ENCODE measurements around the gene ARFGAP1. TPM values are rescaled to one million over a fixed set of nuclear protein-coding genes. Genes with fewer than 3 reads are reported as not detected.
"Not testable (repeated sequence)": the region's sequence is repeated elsewhere in the genome, so short reads cannot be mapped to it uniquely, and the experiment has no call there.

ARFGAP1 gene
- polyA plus RNA-seq, 1 donor (not counting 4 experiments of a cell fraction or from before 2014, with no cell fraction given) = 31.5 TPM

DNA sequence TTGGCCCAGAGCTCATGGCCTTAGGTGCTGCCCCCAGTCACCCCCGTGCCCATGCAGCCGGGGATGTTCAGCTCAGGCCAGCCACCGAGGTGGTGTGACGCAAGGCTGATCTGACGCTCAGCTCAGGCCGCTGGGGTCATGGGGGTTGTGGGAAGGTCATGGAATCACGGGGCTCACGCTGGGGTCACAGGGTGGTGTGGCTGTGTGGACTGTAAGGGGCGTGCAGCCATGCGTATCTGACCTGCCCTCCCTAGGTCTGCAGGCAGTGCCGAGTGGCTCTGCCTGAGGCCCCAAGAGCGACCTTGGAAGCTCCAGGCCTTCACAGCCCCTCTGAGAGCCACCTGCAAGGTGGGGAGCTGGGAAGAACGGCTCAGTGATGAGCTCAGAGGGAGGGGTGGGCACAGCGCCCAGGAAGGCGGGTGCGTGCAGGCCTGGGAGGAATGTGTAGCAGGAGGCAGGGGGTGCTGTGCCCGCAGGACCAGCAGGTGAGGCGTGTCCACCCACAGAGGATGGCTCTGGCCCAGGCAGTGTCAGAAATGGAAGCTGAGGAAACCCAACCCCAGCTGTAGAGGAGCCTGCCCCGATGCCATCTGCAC, 60.7 kb downstream of the ARFGAP1 start:
- no peak overlapping the region for H3K4me2 ChIP-seq (ENCODE audit: control insufficient read depth, extremely low read depth, insufficient read depth, low read depth, low read length)
- no peaks in the 10 kb centered on the region for H4K20me1 ChIP-seq (ENCODE audit: control insufficient read depth, extremely low read depth, insufficient read depth, low read length)
- no peak overlapping the region for H3K4me3 ChIP-seq (ENCODE audit: control insufficient read depth in 2 of 3, extremely low read depth in 1 of 3, insufficient read depth in 2 of 3, low read depth in 1 of 3, low read length in 3 of 3)
- H3K4me1 ChIP-seq (ENCODE audit: control insufficient read depth, extremely low read depth, insufficient read depth, low read length) = no peaks in the 10 kb centered on the region
- H3K27ac ChIP-seq (ENCODE audit: control insufficient read depth, insufficient read depth, low read length) = no peak overlapping the region
- FAIRE-seq (no peak), DNase-seq (ENCODE audit: low read depth, low spot score) (peak; percentile 7)
- dilution Hi-C loops (cut with MboI; ENCODE audit: extremely low pct_ligation_motif_present, low sequenced_read_pairs) = no loop called here
- peaks cover 6% of the 10 kb centered on the region for H3K9me3 ChIP-seq (ENCODE audit: control insufficient read depth, low read depth, low read length)
- TF ChIP-seq, protein P1, sequence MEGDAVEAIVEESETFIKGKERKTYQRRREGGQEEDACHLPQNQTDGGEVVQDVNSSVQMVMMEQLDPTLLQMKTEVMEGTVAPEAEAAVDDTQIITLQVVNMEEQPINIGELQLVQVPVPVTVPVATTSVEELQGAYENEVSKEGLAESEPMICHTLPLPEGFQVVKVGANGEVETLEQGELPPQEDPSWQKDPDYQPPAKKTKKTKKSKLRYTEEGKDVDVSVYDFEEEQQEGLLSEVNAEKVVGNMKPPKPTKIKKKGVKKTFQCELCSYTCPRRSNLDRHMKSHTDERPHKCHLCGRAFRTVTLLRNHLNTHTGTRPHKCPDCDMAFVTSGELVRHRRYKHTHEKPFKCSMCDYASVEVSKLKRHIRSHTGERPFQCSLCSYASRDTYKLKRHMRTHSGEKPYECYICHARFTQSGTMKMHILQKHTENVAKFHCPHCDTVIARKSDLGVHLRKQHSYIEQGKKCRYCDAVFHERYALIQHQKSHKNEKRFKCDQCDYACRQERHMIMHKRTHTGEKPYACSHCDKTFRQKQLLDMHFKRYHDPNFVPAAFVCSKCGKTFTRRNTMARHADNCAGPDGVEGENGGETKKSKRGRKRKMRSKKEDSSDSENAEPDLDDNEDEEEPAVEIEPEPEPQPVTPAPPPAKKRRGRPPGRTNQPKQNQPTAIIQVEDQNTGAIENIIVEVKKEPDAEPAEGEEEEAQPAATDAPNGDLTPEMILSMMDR (optimal IDR thresholded peaks at IDR 0.05 in 1 of 3, IDR thresholded peaks at IDR 0.05 in 1 of 3, conservative IDR thresholded peaks at IDR 0.05 in 1 of 3; ENCODE audit: extremely low read depth in 1 of 3, insufficient read depth in 2 of 3, low read length in 3 of 3) = peak in 1 of 3 experiments; percentile 26
- no peak for TF ChIP-seq EZH2 (IDR thresholded peaks at IDR 0.05; ENCODE audit: low read length)
- H3K9ac ChIP-seq (ENCODE audit: control insufficient read depth, extremely low read depth, insufficient read depth, low read length) = no peak overlapping the region
- peaks cover 26% of the 10 kb centered on the region for H3K27me3 ChIP-seq (ENCODE audit: control insufficient read depth, extremely low read depth, insufficient read depth, low read length)
- H3K79me2 ChIP-seq (ENCODE audit: control insufficient read depth, insufficient read depth, low read length) = no peaks in the 10 kb centered on the region
- no peaks in the 10 kb centered on the region for H3K9me1 ChIP-seq (ENCODE audit: control insufficient read depth, extremely low read depth, insufficient read depth, low read length)
- H2AFZ ChIP-seq (ENCODE audit: control insufficient read depth, low read length) = no peak overlapping the region
- no peaks in the 10 kb centered on the region for H3K36me3 ChIP-seq (ENCODE audit: control insufficient read depth in 2 of 2, extremely low read depth in 1 of 2, insufficient read depth in 2 of 2, low read length in 2 of 2)

DNA sequence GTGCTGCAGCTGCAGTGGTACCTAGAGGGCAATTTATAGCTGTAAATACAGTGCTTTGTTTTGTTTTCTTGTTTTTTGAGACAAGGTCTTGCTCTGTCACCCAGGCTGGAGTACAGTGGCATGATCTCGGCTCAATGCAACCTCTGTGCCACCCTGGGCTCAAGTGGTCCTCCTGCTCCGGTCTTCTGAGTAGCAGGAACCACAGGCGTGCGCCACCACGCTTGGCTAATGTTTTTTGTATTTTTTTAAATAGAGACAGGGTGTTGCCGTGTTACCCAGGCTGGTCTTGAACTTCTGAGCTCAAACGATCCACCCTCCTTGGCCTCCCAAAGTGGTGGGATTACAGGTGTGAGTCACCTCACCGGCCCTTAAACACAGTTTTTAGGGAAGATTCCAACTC, 61.7 kb downstream of the ARFGAP1 start:
- Histone ChIP-seq H3K4me3 (ENCODE audit: control insufficient read depth in 2 of 3, extremely low read depth in 1 of 3, insufficient read depth in 2 of 3, low read depth in 1 of 3, low read length in 3 of 3) (no peak overlapping the region), H3K36me3 (ENCODE audit: control insufficient read depth in 2 of 2, extremely low read depth in 1 of 2, insufficient read depth in 2 of 2, low read length in 2 of 2) (no peaks in the 10 kb centered on the region), H3K9me3 (ENCODE audit: control insufficient read depth, low read depth, low read length) (peaks cover 6% of the 10 kb centered on the region), H3K27ac (ENCODE audit: control insufficient read depth, insufficient read depth, low read length) (no peak overlapping the region), H3K4me2 (ENCODE audit: control insufficient read depth, extremely low read depth, insufficient read depth, low read depth, low read length) (no peak overlapping the region), H3K79me2 (ENCODE audit: control insufficient read depth, insufficient read depth, low read length) (no peaks in the 10 kb centered on the region), H3K9me1 (ENCODE audit: control insufficient read depth, extremely low read depth, insufficient read depth, low read length) (no peaks in the 10 kb centered on the region), H3K27me3 (ENCODE audit: control insufficient read depth, extremely low read depth, insufficient read depth, low read length) (peaks cover 29% of the 10 kb centered on the region), H4K20me1 (ENCODE audit: control insufficient read depth, extremely low read depth, insufficient read depth, low read length) (no peaks in the 10 kb centered on the region), H3K4me1 (ENCODE audit: control insufficient read depth, extremely low read depth, insufficient read depth, low read length) (no peaks in the 10 kb centered on the region), H3K9ac (ENCODE audit: control insufficient read depth, extremely low read depth, insufficient read depth, low read length) (no peak overlapping the region), H2AFZ (ENCODE audit: control insufficient read depth, low read length) (no peak overlapping the region)
- DNase-seq (ENCODE audit: low read depth, low spot score) (no peak), FAIRE-seq (no peak)
- TF ChIP-seq, protein P1 (optimal IDR thresholded peaks at IDR 0.05 in 1 of 3, IDR thresholded peaks at IDR 0.05 in 1 of 3, conservative IDR thresholded peaks at IDR 0.05 in 1 of 3; ENCODE audit: extremely low read depth in 1 of 3, insufficient read depth in 2 of 3, low read length in 3 of 3) = no peak
- TF ChIP-seq EZH2 (IDR thresholded peaks at IDR 0.05; ENCODE audit: low read length) = no peak
- dilution Hi-C loops (cut with MboI; ENCODE audit: extremely low pct_ligation_motif_present, low sequenced_read_pairs) = no loop called here

DNA sequence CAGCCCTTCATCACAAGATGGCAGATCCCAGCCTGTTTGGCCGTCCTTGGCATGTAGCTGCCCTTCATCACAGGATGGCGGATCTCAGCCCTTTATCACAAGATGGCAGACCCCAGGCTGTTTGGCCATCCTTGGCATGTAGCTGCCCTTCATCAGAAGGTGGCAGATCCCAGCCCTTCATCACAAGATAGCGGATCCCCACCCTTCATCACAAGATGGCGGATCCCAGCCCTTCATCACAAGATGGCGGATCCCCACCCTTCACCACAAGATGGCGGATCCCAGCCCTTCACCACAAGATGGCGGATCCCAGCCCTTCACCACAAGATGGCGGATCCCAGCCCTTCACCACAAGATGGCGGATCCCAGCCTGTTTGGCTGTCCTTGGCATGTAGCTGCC, 62.4 kb downstream of the ARFGAP1 start:
- FAIRE-seq = not testable (repeated sequence)

More for the DNA sequence above, 62.4 kb downstream of the ARFGAP1 start:
- H3K4me3 ChIP-seq (ENCODE audit: control insufficient read depth in 2 of 3, extremely low read depth in 1 of 3, insufficient read depth in 2 of 3, low read depth in 1 of 3, low read length in 3 of 3); DNase-seq (ENCODE audit: low read depth, low spot score); H3K79me2 ChIP-seq (ENCODE audit: control insufficient read depth, insufficient read depth, low read length); H3K4me1 ChIP-seq (ENCODE audit: control insufficient read depth, extremely low read depth, insufficient read depth, low read length); dilution Hi-C loops (cut with MboI; ENCODE audit: extremely low pct_ligation_motif_present, low sequenced_read_pairs); H3K9me1 ChIP-seq (ENCODE audit: control insufficient read depth, extremely low read depth, insufficient read depth, low read length); H2AFZ ChIP-seq (ENCODE audit: control insufficient read depth, low read length); H3K4me2 ChIP-seq (ENCODE audit: control insufficient read depth, extremely low read depth, insufficient read depth, low read depth, low read length); H3K9me3 ChIP-seq (ENCODE audit: control insufficient read depth, low read depth, low read length); H4K20me1 ChIP-seq (ENCODE audit: control insufficient read depth, extremely low read depth, insufficient read depth, low read length); H3K36me3 ChIP-seq (ENCODE audit: control insufficient read depth in 2 of 2, extremely low read depth in 1 of 2, insufficient read depth in 2 of 2, low read length in 2 of 2); H3K9ac ChIP-seq (ENCODE audit: control insufficient read depth, extremely low read depth, insufficient read depth, low read length); H3K27ac ChIP-seq (ENCODE audit: control insufficient read depth, insufficient read depth, low read length): not testable (repeated sequence)
- H3K27me3 ChIP-seq (ENCODE audit: control insufficient read depth, extremely low read depth, insufficient read depth, low read length) = peaks cover 29% of the 10 kb centered on the region
